ENCODE data around the gene C19orf25. TPM values are rescaled to one million over a fixed set of nuclear protein-coding genes. Genes with fewer than 3 reads are reported as not detected.
A peak's percentile ranks its signal among the peaks of the same experiment; 100 is the strongest.

The C19orf25 gene
- total and polyA plus RNA-seq, 8 donors: 17.7 to 32.2 (median 24.7) TPM

DNA sequence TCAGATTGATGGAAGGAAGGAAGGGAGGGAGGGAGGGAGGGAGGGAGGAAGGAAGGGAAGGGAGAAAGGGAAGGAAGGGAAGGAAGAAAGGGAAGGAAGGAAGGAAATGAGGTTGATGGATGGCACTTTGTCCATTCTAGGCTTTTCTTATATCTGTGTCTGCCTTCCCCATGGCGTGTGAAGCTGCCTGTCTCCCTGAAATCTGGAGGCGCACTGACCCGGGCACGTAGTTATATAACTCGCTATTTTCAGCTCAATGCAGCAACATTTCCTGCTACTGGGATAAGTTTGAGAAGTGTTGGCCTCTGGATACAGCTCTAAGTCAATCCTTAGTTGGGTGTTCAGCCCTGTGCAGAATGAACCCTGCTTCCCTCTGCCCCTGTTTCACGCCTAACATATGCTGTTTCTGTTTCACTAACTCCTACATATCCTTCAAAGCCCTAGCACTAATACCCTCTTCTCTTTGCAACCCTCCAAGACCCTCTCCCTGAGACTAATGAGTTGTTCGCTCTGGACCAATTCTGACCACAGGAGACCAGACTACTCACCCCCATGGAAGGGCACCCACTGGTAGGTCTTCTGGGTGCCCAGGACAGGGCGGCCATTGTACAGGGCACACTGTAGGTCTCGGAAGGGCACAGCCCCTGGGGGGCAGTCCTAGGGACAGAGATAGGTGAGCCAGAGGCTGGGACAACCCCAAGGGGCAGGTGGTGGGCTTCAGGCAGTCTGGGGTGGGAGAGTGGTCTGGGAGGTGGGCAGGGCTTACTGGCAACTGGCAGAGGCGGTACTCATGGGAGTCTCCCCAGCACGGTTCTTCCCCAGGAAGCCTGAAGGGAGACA lies 30.8 kb upstream of the C19orf25 start:
- TF ChIP-seq, protein P1, sequence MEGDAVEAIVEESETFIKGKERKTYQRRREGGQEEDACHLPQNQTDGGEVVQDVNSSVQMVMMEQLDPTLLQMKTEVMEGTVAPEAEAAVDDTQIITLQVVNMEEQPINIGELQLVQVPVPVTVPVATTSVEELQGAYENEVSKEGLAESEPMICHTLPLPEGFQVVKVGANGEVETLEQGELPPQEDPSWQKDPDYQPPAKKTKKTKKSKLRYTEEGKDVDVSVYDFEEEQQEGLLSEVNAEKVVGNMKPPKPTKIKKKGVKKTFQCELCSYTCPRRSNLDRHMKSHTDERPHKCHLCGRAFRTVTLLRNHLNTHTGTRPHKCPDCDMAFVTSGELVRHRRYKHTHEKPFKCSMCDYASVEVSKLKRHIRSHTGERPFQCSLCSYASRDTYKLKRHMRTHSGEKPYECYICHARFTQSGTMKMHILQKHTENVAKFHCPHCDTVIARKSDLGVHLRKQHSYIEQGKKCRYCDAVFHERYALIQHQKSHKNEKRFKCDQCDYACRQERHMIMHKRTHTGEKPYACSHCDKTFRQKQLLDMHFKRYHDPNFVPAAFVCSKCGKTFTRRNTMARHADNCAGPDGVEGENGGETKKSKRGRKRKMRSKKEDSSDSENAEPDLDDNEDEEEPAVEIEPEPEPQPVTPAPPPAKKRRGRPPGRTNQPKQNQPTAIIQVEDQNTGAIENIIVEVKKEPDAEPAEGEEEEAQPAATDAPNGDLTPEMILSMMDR (IDR thresholded peaks at IDR 0.05): no peak
- Histone ChIP-seq H3K36me3 (no peaks in the 10 kb centered on the region), H3K9me3 (no peaks in the 10 kb centered on the region), H3K4me1 (peaks cover 7 to 22% of the 10 kb centered on the region in 2 donors), H3K4me3 (no peak overlapping the region), H3K27ac (no peak overlapping the region), H3K27me3 (peaks cover 13 to 76% of the 10 kb centered on the region in 2 donors)
- intact Hi-C loops (cut with DNase I): no loop called here
- ATAC-seq (no peak), DNase-seq (no peak)

DNA sequence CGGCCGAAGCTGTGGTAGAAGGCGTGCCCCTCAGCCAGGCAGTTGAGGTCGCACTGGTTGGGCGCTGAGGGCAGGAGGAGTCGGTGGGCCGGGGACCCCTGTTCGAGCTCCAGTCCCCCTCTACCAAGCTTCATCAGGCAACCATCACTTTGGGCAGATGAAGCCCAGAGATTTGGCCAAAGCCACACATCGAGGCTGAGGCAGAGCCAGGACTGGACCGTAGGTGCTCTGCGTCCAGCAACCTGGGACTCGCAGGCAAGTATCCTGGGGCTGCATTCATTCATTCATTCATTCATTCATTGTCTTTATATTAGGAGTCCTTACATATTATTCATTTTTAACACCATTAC lies 29.5 kb upstream of the C19orf25 start:
- intact Hi-C loops (cut with DNase I): no loop called here

DNA sequence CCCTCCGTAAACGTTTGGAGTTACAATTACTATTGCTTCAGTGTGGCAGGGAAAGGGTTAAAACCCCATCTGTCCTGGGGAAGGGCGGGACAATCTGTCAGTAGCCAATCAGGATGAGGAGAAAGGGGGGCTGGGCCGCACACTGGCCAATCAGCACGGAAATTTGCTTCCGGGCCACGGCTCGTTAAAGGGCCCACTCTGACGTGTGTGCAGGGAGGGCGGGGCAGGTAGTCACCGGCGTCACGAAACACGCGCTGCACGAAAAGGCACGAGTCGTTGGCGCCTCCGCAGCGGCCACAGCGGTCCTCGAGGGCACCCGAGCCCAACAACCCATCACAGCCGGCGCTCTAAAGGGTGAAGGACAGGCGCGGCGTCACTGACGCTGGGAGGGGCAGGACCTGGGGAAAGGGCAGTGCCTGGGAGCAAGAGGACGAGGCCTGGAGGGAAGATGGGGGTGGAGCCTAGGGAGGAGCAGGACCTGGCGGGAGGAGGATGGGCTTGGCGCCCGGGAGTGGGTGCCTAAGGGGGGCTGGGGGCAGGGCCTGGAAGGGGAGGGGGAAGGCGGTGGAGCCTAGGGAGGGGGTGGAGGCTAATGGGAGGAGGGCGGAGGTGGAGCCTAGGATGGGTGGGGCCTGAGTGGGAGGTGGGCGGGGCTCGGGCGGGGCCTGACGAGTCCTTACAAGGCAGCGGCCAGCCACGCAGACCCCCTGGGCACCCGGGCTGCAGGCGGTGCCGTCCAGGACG lies 28.9 kb upstream of the C19orf25 start:
- intact Hi-C loops (cut with DNase I): no loop called here
- peak overlapping the region; percentile 28 to 42 for H3K4me3 ChIP-seq
- TF ChIP-seq, protein P1 (IDR thresholded peaks at IDR 0.05): no peak
- H3K9me3 ChIP-seq: no peaks in the 10 kb centered on the region
- DNase-seq (peak; percentile 88 to 94 (median 88)), ATAC-seq (peak; percentile 94)
- H3K27me3 ChIP-seq: peaks cover 28 to 76% of the 10 kb centered on the region in 2 donors
- peak overlapping the region; percentile 57 to 59 for H3K27ac ChIP-seq
- no peaks in the 10 kb centered on the region for H3K36me3 ChIP-seq
- H3K4me1 ChIP-seq: peaks cover 0 to 16% of the 10 kb centered on the region in 2 donors

More for the DNA sequence above, 29.5 kb upstream of the C19orf25 start:
- peaks cover 22 to 76% of the 10 kb centered on the region in 2 donors for H3K27me3 ChIP-seq
- ATAC-seq: no peak
- H3K4me1 ChIP-seq: peaks cover 4 to 19% of the 10 kb centered on the region in 2 donors
- H3K9me3 ChIP-seq: no peaks in the 10 kb centered on the region
- no peak overlapping the region for H3K27ac ChIP-seq
- DNase-seq: no peak
- TF ChIP-seq, protein P1 (IDR thresholded peaks at IDR 0.05): no peak
- H3K4me3 ChIP-seq: peak overlapping the region; percentile 28 to 42
- H3K36me3 ChIP-seq: no peaks in the 10 kb centered on the region

DNA sequence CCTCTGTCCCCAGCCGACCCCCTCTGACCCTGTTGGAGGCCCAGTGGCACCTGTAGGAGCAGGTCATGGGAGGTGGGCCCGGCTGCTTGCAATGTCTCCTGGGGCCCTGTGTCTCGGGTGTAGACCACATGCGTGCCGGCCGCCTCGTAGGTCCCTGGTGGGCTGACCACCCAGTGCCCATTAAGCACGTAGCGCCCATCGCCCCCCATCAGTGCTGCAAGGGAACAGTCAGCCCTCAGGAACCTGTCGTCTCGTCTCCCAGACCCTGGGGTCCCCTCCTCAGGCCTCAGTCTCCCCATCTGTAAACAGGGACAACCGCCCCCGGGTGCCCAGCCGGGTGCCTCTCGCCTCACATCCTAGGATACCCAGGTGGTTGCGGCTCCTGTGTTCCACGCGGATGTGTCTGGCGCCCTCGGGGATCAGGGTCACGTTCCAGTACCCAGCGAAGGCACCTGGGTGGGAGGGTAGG lies 28.2 kb upstream of the C19orf25 start:
- TF ChIP-seq, protein P1 (IDR thresholded peaks at IDR 0.05): no peak
- no peak for DNase-seq
- H3K4me3 ChIP-seq: no peak overlapping the region
- peaks cover 0 to 10% of the 10 kb centered on the region in 2 donors for H3K4me1 ChIP-seq
- no peaks in the 10 kb centered on the region for H3K36me3 ChIP-seq
- H3K9me3 ChIP-seq: no peaks in the 10 kb centered on the region
- peaks cover 29 to 76% of the 10 kb centered on the region in 2 donors for H3K27me3 ChIP-seq
- ATAC-seq: no peak
- intact Hi-C loops (cut with DNase I): no loop called here
- peak overlapping the region in 1 of 2 donors; percentile 57 for H3K27ac ChIP-seq

Data from left lung (tissue), 10 donors.